PC-3 (cell line): ENCODE data around the gene HHATL. TPM values are rescaled to one million over a fixed set of nuclear protein-coding genes. Genes with fewer than 3 reads are reported as not detected.

Experiments used
- ATAC-seq: fragments of 200-7000 bp; cut with Tn5 transposase; 2 replicates; pipeline ENCODE4 v1.9.1; 2020; ENCODE audit warnings: mild to moderate bottlenecking, moderate library complexity
- BruUV-seq: library from RNA; stranded (reverse); fragments of 400-500 nt; replicated peaks from 2 replicates; lab custom pipeline; 2021; lab: Mats Ljungman, UMichigan
- CTCF ChIA-PET: fragments of 300-600 bp; sonication (Branson Sonifier 250); formaldehyde crosslinking; loops from one replicate; lab custom pipeline; 2022; ENCODE audit warnings: antibody characterized with exemption; lab: Charles Lee
- POLR2A ChIA-PET: fragments of 300-600 bp; sonication (Branson Sonifier 250); formaldehyde crosslinking; loops from one replicate; lab custom pipeline; 2022; ENCODE audit warnings: antibody characterized with exemption; ENCODE audit not compliant: unreplicated experiment; lab: Charles Lee
- DNase-seq: peaks from one replicate; pipeline ENCODE4 v3.0.0-alpha.2; 2015
- H2AFZ ChIP-seq: fragments of 300-600 bp; sonication (generic); 2 replicates; pipeline ENCODE4 v1.6.0; 2016; ENCODE audit warnings: antibody characterized with exemption, low read length
- H3F3A ChIP-seq: fragments of 300-600 bp; sonication (generic); one replicate; pipeline ENCODE4 v1.6.0; 2017; ENCODE audit warnings: antibody characterized with exemption, low read length, control low read depth, mild to moderate bottlenecking; ENCODE audit not compliant: unreplicated experiment
- H3K27ac ChIP-seq: fragments of 300-600 bp; sonication (generic); 2 replicates; pipeline ENCODE4 v1.5.1; 2016; ENCODE audit warnings: mild to moderate bottlenecking, low read length
- H3K27me3 ChIP-seq: fragments of 300-600 bp; sonication (generic); 2 replicates; pipeline ENCODE4 v1.6.1; 2016; ENCODE audit warnings: low read length, mixed read lengths
- H3K36me3 ChIP-seq: fragments of 300-600 bp; sonication (generic); 2 replicates; pipeline ENCODE4 v1.6.1; 2016; ENCODE audit warnings: low read depth, mixed run types, low read length, mixed read lengths
- H3K4me1 ChIP-seq: fragments of 300-600 bp; sonication (generic); 2 replicates; pipeline ENCODE4 v1.5.1; 2016; ENCODE audit warnings: low read length; ENCODE audit not compliant: insufficient read depth
- H3K4me2 ChIP-seq: fragments of 300-600 bp; sonication (generic); 2 replicates; pipeline ENCODE4 v1.6.0; 2016; ENCODE audit warnings: low read length
- H3K4me3 ChIP-seq: fragments of 300-600 bp; sonication (generic); 2 replicates; pipeline ENCODE4 v1.5.1; 2016; ENCODE audit warnings: mild to moderate bottlenecking, low read length, mixed read lengths
- H3K79me2 ChIP-seq: fragments of 300-600 bp; sonication (generic); 2 replicates; pipeline ENCODE4 v1.6.1; 2017; ENCODE audit warnings: low read length, mixed read lengths
- H3K9ac ChIP-seq: fragments of 300-600 bp; sonication (generic); 2 replicates; pipeline ENCODE4 v1.6.0; 2016; ENCODE audit warnings: mild to moderate bottlenecking, low read length
- H3K9me2 ChIP-seq: fragments of 300-600 bp; sonication (generic); replicated peaks from 2 replicates; pipeline ENCODE4 v1.6.1; 2016; ENCODE audit warnings: mixed run types, low read length, mixed read lengths
- H3K9me3 ChIP-seq: fragments of 300-600 bp; sonication (generic); 2 replicates; pipeline ENCODE4 v1.6.1; 2016; ENCODE audit warnings: low read length, mixed read lengths
- H4K20me1 ChIP-seq: fragments of 300-600 bp; sonication (generic); 2 replicates; pipeline ENCODE4 v1.6.1; 2016; ENCODE audit warnings: low read length, mixed read lengths
- EZH2 ChIP-seq: fragments of 300-600 bp; sonication (generic); IDR thresholded peaks from one replicate; pipeline ENCODE4 v1.6.1; 2017; ENCODE audit warnings: antibody characterized with exemption, mild to moderate bottlenecking, low read length; ENCODE audit not compliant: unreplicated experiment
- EZH2phosphoT487 ChIP-seq: fragments of 300-600 bp; sonication (generic); IDR thresholded peaks from 2 replicates; pipeline ENCODE4 v1.6.1; 2018; ENCODE audit warnings: mild to moderate bottlenecking, antibody characterized with exemption, low read length, borderline replicate concordance
- intact Hi-C: fragments of 100-400 bp; cut with micrococcal nuclease; formaldehyde crosslinking; loops from 2 replicates; pipeline ENCODE4 v1.9.0; 2023
- total RNA-seq: library from RNA; depleted of rRNA; stranded (reverse); fragments of >200 nt; gene quantifications from 2 replicates; pipeline ENCODE4 v1.2.3, GENCODE V29; 2014
- TF ChIP-seq, protein P1 (sequence below): fragments of 300-600 bp; sonication (generic); conservative IDR thresholded peaks from 2 replicates; pipeline ENCODE4 v1.5.1; 2017; ENCODE audit warnings: antibody characterized with exemption, low read depth, mild to moderate bottlenecking, low read length

HHATL gene
- total RNA-seq, 1 experiment from 2014 or later: not detected

DNA sequence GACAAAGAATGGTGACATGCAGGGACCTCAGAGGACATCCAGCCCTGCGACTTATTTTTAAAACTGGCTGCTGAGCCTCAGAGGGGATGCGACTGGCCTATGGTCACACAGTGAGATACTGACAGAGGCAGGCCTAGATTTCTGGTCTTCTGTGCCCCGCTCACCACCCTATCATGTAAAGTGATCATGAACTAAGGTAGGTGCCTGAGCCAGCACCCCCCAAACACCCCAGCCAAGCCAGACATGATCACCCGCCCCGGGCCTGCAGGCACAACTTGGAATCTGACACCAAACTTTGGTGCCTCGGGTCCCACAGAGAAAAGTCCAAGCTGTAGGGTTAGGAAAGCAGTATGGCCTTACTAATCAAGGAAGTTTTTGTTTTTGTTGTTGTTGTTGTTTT, 33.9 kb upstream of the HHATL start:
- Histone ChIP-seq H3K27me3 (no peaks in the 10 kb centered on the region), H3K4me3 (no peak overlapping the region), H2AFZ (no peak overlapping the region), H3K9ac (no peak overlapping the region), H3K4me2 (no peak overlapping the region), H3K9me2 (no peaks in the 10 kb centered on the region), H3K9me3 (no peaks in the 10 kb centered on the region), H3K79me2 (no peaks in the 10 kb centered on the region), H3F3A (no peaks in the 10 kb centered on the region), H3K36me3 (no peaks in the 10 kb centered on the region), H4K20me1 (no peaks in the 10 kb centered on the region), H3K27ac (no peak overlapping the region), H3K4me1 (no peaks in the 10 kb centered on the region)
- ChIA-PET POLR2A (no interaction called here), CTCF (no interaction called here)
- TF ChIP-seq EZH2 (no peak), EZH2phosphoT487 (no peak)
- TF ChIP-seq, protein P1, sequence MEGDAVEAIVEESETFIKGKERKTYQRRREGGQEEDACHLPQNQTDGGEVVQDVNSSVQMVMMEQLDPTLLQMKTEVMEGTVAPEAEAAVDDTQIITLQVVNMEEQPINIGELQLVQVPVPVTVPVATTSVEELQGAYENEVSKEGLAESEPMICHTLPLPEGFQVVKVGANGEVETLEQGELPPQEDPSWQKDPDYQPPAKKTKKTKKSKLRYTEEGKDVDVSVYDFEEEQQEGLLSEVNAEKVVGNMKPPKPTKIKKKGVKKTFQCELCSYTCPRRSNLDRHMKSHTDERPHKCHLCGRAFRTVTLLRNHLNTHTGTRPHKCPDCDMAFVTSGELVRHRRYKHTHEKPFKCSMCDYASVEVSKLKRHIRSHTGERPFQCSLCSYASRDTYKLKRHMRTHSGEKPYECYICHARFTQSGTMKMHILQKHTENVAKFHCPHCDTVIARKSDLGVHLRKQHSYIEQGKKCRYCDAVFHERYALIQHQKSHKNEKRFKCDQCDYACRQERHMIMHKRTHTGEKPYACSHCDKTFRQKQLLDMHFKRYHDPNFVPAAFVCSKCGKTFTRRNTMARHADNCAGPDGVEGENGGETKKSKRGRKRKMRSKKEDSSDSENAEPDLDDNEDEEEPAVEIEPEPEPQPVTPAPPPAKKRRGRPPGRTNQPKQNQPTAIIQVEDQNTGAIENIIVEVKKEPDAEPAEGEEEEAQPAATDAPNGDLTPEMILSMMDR: no peak
- intact Hi-C loops: no loop called here
- no peak for DNase-seq
- ATAC-seq: no peak
- BruUV-seq: no TSS peak

DNA sequence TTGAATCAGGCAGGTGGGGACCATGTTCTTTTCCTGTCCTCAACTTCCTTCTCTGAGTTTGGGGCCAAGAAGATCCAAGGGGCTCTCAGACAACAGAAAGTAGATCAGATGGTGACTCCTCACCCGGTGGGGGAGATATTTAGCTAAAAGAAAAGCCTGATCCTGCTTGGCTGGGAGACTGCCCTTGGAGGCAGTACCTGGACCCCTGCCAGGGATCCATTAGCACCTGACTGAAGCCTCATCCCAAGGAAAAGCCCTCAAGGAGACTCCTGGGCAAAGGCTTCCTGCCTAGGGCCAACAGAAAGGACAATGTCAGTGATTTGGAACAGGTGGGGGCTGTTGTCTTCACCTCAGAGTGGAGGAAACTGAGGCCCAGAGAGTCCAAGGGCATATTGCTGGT, 33.5 kb upstream of the HHATL start:
- BruUV-seq: no TSS peak
- CTCF ChIA-PET: no interaction called here
- H3K4me2 ChIP-seq: no peak overlapping the region
- no peaks in the 10 kb centered on the region for H3K27me3 ChIP-seq
- H3K4me3 ChIP-seq: no peak overlapping the region
- TF ChIP-seq EZH2phosphoT487 (no peak), EZH2 (no peak)
- TF ChIP-seq, protein P1: no peak
- H4K20me1 ChIP-seq: no peaks in the 10 kb centered on the region
- ATAC-seq (no peak), DNase-seq (no peak)
- no peaks in the 10 kb centered on the region for H3K4me1 ChIP-seq
- no peaks in the 10 kb centered on the region for H3F3A ChIP-seq
- intact Hi-C loops: no loop called here
- no peaks in the 10 kb centered on the region for H3K79me2 ChIP-seq
- H3K9ac ChIP-seq: no peak overlapping the region
- H3K9me3 ChIP-seq: no peaks in the 10 kb centered on the region
- POLR2A ChIA-PET: no interaction called here
- H2AFZ ChIP-seq: no peak overlapping the region
- no peaks in the 10 kb centered on the region for H3K9me2 ChIP-seq
- no peaks in the 10 kb centered on the region for H3K36me3 ChIP-seq
- H3K27ac ChIP-seq: no peak overlapping the region

DNA sequence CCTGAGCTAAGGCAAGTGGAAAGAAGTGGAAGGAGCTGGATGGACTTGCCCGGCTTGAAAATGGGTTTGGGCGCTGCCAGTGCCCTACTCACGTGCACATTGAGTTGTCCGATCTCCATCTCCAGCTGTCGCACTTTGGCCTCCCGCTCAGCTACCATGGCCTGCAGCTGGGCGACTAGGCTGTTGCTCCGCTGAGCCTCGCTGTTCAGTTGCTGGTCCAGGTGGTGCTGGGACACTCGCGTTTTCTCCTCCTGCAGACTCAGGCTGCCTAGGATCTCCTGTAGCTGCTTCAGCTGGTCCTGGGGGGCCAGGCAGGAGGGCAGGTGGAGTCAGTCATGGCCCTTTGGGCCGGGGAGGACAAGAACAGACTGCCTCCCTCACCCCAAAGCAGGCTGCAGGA, 33.0 kb upstream of the HHATL start:
- Histone ChIP-seq H3K4me1 (no peaks in the 10 kb centered on the region), H3K9me3 (no peaks in the 10 kb centered on the region), H3K9ac (no peak overlapping the region), H3K4me3 (no peak overlapping the region), H3K27ac (no peak overlapping the region), H4K20me1 (no peaks in the 10 kb centered on the region), H3K79me2 (no peaks in the 10 kb centered on the region), H3F3A (no peaks in the 10 kb centered on the region), H2AFZ (no peak overlapping the region), H3K27me3 (no peaks in the 10 kb centered on the region), H3K4me2 (no peak overlapping the region), H3K36me3 (no peaks in the 10 kb centered on the region), H3K9me2 (no peaks in the 10 kb centered on the region)
- DNase-seq (no peak), ATAC-seq (no peak)
- TF ChIP-seq, protein P1: no peak
- TF ChIP-seq EZH2 (no peak), EZH2phosphoT487 (no peak)
- CTCF ChIA-PET: no interaction called here
- POLR2A ChIA-PET: no interaction called here
- intact Hi-C loops: no loop called here
- no TSS peak for BruUV-seq
